Omental fat pad (tissue), 4 donors: Measurements from ENCODE around the gene SOX18. TPM values are rescaled to one million over a fixed set of nuclear protein-coding genes. Genes with fewer than 3 reads are reported as not detected.

Source experiments
- ATAC-seq: fragments of 150-250 bp; one replicate; pipeline ENCODE4 v1.9.1; 2016; ENCODE audit warnings: mild to moderate bottlenecking, moderate library complexity; ENCODE audit not compliant: low FRiP score
- DNase-seq: peaks from one replicate; pipeline ENCODE4 v3.0.0-alpha.2; 2019; ENCODE audit warnings: low spot score
- total RNA-seq, 4 donors: library from RNA; depleted of rRNA; stranded (reverse); fragments of >200 nt; gene quantifications; one replicate each; pipeline ENCODE4 v1.1.0, GENCODE V29; 2016
- TF ChIP-seq, protein P1 (sequence below), 3 donors: fragments of 450-650 bp; IDR thresholded peaks; one replicate each; pipeline ENCODE4 v1.5.1; 2016 to 2017; ENCODE audit warnings: antibody characterized with exemption in 3 of 3, mild to moderate bottlenecking in 3 of 3, moderate library complexity in 2 of 3

Gene SOX18
- total RNA-seq, 4 donors from 2014 or later = 2.9 to 16.7 (median 7.7) TPM

DNA sequence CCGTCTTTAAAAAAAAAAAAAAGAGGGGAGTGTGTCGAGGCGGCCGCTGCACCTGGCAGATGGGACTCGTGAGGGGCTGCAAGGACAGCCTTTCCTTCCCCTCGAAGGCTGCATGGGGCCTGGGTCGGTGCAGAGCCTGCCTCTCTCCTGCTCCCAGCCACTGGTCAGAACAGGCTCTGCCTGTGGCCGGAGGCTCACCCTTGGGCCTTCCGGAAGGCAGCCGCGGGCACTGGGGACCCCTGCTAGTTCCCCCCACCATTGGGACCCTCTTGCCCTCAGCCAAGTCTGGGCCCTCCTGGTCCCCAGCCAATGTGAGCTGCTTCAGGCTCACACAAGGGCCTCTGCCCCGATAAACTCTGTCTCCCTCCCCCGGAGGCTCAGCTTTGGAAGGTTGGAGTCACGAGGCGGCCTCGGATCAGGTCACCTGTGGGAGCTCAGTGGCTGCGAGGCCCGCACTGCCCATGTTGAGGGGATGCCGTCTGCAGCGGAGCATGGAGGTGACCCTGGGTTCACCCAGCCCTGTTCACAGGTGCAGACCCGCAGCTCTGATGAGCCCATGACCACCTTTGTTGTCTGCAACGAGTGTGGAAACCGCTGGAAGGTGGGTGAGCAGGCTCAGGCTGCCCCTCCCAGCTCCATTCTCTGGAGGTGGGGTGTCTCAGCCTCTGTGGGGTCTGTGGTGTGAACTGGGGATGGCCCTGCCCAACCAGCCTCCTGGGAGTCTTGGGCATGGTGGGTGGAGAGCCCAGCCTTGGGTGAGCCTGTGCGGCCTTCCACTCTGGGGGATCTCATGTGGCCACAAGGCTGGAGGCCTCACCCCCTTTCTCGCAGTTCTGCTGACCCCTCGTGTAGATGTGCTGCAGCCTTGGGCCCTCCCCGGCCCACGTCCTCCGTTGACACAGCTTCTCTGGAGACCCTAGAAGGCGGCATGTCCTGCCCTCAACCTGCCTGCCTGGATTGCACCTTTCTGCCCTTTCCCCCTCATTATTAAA is 22.2 kb upstream of the SOX18 start:
- DNase-seq (no peak), ATAC-seq (no peak)
- TF ChIP-seq, protein P1, sequence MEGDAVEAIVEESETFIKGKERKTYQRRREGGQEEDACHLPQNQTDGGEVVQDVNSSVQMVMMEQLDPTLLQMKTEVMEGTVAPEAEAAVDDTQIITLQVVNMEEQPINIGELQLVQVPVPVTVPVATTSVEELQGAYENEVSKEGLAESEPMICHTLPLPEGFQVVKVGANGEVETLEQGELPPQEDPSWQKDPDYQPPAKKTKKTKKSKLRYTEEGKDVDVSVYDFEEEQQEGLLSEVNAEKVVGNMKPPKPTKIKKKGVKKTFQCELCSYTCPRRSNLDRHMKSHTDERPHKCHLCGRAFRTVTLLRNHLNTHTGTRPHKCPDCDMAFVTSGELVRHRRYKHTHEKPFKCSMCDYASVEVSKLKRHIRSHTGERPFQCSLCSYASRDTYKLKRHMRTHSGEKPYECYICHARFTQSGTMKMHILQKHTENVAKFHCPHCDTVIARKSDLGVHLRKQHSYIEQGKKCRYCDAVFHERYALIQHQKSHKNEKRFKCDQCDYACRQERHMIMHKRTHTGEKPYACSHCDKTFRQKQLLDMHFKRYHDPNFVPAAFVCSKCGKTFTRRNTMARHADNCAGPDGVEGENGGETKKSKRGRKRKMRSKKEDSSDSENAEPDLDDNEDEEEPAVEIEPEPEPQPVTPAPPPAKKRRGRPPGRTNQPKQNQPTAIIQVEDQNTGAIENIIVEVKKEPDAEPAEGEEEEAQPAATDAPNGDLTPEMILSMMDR (IDR thresholded peaks at IDR 0.05) = no peak

DNA sequence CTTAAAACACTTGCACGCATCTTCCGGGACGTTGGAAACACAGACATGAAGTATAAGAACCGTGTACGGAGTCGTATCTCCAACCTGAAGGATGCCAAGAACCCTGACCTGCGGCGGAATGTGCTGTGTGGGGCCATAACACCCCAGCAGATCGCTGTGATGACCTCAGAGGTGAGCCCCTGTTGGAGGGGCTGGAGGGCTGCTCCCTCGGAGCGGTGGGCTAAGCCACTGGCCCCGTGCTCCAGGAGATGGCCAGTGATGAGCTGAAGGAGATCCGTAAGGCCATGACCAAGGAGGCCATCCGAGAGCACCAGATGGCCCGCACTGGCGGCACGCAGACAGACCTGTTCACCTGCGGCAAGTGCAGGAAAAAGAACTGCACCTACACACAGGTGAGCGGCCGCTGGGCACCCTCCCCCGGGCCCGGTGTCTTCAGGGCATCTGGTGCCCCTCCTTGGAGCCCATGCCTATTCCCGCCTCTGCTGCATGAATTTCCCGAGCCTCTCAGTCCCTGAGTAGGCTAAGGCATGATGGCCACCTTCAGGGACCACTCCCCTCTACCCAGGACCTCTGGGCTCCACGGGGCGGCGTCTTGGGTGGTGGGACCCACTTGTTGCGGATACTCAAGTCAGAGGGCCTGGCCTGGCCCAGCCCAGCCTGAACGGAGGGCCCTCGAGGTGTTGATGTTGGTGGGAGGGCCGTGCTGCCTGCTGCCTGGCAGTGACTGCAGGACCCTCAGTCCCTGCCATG is 21.0 kb upstream of the SOX18 start:
- no peak for DNase-seq
- TF ChIP-seq, protein P1 (IDR thresholded peaks at IDR 0.05) = no peak
- no peak for ATAC-seq

DNA sequence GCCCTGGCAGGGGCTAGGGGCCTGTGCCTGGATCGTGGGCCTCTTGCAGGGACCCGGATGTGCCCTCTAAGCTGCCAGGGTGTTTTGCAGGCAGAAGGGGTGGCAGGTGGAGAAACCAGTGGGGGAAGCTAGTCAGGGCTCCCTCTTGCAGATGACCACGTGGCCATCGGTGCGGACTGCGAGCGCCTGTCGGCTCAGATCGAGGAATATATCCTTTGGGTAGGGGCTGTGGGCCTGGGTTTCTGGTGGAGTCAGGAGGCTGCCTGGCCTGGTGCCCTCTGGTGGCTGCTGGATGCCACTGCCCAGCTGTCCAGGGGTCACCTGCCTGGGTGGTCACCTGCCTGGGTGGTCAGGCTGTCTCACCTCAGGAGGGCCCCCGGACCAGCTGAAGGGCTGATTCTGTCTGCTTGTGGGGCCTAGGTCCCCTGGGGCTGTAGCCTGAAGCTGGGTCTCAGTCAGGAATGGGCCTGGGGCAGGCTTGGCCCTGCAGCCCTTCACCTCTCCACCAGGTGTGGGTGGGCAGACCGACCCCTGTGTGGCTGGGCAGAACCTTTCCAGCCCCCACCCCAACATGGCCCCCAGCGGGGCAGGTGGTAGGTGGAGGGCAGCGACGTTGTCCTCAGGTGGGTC is 20.3 kb upstream of the SOX18 start:
- TF ChIP-seq, protein P1 (IDR thresholded peaks at IDR 0.05) = peak in 1 of 3 donors; percentile 29
- ATAC-seq = no peak

DNA sequence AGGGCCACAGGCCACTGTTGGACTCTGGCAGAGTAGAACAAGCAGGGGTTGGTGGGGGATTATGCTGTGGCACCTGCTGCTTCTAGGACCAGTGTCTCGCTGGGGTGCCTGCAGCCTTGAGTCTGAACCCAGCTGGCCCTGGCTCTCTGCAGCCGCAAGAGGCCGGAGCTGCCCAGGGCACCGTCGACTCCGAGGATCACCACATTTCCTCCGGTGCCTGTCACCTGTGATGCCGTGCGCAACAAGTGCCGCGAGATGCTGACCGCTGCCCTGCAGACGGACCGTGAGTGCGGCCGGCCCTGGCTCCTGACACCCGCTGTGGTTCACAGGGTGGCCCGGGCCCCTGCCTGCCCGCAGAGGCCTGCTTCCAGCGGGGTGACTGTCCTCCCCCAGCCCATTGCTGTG is 19.8 kb upstream of the SOX18 start:
- DNase-seq (no peak), ATAC-seq (no peak)
- TF ChIP-seq, protein P1 (IDR thresholded peaks at IDR 0.05) = no peak

More for the DNA sequence above, 20.3 kb upstream of the SOX18 start:
- no peak for DNase-seq

DNA sequence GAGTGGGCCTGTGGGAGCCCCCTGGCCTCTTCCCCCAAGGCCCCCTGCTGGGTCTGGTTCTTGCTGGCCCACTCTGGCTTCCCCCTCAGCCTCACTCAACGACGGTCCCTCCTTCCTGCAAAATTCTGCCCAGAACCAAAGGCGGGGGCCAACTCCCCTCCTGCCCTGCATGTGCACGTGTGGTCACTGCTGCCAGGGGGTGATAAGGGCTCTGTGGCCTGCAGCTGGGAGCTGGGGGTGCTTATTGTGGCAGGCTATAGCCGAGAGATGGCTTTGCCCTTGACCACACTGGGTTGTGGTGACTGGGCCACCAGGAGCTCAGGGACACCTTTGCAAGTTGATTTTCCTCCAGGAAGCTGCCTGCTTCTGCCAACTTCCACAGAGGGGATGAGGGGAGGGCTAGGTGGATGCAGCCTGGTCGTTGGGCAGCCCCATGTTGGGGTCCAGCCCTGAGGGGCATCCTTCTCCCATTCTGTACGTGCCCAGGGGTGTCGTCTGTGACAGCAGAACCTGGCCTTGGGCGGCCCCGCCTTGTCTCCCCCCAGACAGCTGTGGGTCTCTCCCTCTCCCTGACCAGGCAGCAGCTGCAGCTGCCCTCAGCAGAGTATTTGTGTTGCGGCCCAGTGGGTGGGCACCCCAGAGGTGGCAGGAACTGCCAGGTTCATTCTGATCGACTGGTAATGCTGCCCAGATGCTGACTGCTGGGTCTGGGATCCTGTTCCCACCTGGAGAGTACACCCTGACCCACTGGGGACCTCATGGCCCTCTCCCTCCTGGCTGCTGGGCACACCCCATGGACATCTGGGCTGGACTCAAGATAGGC is 19.2 kb upstream of the SOX18 start:
- TF ChIP-seq, protein P1 (IDR thresholded peaks at IDR 0.05) = no peak
- ATAC-seq = no peak

DNA sequence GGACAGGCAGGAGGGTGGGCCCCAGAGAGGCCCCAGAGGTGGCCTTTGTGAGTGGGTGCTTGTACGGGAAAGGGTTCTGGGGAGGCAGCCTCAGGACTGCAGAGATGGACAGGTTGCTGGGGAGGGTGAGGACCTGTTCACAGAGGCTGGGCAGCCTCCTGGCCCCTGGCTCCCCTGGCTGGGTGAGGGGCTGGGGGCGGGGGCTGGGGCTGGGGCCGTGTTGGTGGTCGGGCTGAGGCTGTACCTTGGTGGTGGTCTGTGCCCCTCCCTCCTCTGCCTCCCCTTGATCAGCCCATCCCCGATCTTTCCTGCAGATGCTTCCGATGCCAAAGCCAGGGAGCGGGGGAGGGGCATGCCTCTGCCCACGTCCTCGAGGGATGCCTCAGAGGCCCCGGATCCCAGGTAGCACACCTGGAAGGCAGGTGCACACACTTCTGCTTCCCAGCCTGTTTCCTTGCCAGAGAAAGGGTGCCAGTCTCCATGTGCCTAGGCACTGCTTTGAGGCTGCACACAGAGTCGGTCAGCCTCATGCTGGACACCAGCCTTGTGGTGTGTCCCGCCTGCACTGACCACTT is 18.4 kb upstream of the SOX18 start:
- TF ChIP-seq, protein P1 (IDR thresholded peaks at IDR 0.05) = no peak
- ATAC-seq (no peak), DNase-seq (no peak)

More for the DNA sequence above, 19.2 kb upstream of the SOX18 start:
- no peak for DNase-seq
